Stimulated activated CD8-positive, alpha-beta memory T cell treated with anti-CD3 and anti-CD28 coated beads, Interleukin-7, amount 100 ng/mL, for 1 hour (primary cell): ENCODE measurements around the gene ICE2.
"Not testable (repeated sequence)": the region's sequence is repeated elsewhere in the genome, so short reads cannot be mapped to it uniquely, and the experiment has no call there.

Experiments
- DNase-seq, 2 donors: peaks; one replicate each; pipeline ENCODE4 v3.0.0-alpha.2; 2020; ENCODE audit warnings: low read depth in 2 of 2

Gene ICE2

DNA sequence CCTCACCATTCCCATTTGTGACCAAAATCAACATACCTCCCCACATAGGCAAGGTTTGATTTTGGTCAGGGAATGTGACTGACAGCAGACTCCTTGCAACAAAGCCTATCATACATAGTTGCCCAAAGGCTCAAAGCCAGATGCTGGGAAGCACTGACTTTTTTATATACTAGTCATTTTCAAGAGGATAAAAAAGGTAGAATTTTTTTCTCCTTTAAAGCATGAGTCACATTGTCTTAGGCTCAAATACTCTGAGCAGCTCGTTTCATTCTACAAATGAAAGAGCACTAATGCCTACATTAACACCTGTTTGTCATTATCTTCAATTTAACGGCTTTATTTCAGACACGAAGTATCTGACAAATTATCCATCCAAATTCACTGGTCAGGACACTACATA is 36.2 kb downstream of the ICE2 start:
- DNase-seq = no peak

DNA sequence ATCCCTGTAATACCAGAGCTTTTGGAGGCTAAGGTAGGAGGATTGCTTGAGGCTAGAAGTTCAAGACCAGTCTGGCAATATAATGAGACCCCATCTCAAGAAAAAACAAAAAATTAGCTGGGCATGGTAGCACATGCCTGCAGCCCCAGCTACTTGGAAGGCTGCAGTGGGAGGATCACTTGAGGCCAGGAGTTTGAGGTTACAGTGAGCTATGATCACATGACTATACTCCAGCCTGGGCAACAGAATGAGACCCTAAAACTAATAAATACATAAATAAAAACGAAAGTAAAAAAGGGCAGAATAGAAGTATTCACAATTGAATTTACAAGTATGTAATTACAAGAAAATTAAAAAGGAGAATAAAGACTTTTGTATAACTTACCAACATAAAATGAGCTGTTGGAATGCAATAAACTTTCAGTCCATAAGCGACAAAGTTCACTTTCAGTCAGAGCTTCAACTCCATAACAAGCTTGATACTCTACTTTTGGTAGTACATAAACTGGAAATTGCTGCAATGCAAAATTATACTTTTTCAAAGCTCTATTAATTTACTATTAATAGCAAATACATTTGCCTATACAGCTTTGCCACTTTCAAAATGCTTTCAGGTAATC is 36.8 kb downstream of the ICE2 start:
- no peak for DNase-seq

DNA sequence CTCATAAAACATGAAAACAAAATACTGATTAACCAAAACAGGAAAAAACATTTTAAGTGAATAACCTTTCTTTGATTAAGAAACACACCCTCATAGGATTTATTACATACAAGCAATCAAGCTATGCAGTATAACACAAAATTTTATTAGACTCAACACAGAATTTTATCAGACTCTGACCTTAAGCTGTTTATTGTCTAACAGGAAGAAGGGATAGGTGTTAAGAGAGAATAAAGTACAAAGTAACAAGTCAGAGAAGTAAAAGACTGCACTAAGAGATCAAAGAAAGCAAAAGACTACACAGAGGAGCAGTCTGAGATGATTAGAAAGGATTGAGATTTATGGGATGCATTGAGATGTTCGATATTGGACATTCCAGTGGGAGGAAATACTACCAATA is 37.6 kb downstream of the ICE2 start:
- DNase-seq = no peak

DNA sequence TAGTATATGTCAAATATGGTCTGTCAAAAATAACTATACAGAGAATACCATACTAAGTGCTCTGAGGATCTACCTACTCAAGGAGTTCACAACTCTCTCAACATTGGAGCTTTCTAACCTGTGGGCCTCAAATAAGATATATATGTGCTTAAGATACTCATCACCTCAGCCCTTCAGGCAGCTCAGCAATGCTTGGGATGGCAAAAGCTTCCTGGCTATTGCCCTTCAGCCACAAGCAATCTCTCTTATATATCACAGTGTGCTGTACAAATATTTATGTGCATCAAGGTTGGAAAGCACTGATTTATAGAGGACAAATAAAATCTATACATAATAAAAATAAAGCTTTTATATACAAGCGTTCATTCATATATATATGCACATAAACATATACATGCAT is 40.3 kb downstream of the ICE2 start:
- DNase-seq = no peak

DNA sequence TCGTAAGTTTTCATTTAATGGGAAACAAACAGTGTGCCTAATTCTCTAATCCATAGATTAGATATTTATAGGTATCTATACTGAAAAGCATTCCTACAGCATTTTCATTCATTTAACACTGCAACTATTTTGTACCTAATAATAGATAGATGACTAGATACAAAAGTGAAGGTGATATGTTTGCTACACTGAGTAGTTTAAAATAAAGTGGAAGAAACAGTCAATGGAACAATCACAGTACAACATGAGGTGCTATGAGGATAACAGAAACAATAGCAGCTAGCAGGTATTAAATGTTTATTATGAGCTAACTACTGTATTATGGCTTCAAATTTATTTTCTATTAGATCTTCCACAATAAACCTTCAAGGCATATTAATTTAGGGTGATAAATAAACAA is 50.0 kb downstream of the ICE2 start:
- no peak for DNase-seq

DNA sequence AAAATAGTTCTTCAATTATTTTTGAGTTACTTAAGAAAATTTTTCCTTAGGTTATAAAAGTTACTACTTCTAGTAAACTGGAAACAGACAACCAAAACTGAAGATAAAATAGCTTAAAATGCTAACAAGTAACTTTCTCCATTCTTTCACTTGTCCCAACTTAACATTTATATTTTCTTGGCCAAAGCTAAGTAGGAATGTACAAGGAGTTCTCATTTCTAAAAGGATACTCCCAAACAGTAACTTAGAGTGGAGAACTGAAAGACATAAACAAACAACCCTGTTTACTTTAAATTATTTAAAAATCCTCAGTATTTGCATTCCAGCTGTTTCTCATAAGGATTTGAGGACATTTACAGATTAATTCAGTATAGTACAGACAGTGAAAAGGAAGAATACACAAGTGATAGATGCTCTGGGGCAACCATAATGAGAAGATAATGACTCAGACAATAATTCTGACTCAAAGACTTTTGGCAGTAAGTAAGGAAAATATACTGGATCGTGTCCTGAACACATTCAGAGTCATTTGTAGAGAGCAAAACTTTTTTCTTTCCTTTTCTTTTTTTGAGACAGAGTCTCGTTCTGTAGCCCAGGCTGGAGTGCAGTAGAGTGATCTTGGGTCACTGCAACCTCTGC is 52.0 kb downstream of the ICE2 start:
- DNase-seq = no peak

DNA sequence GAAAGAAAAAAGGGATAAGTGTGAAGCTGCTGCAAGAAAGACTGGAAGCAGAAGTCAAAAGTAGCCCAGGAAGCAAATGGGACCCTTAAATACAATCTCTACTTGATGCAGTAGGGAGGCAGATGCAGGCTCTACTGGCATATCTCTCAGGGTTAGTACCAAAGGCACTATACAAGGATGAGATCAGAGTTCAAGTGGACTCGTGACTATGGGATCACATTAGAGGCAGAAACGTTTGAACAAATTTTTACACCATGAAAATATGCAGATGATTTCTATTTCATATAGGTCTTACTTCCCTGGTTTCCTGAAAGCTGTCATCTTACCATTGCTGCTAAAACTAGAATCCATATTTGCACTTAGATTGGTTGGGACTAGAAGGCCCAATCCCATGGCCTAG is 53.5 kb downstream of the ICE2 start:
- DNase-seq = no peak

DNA sequence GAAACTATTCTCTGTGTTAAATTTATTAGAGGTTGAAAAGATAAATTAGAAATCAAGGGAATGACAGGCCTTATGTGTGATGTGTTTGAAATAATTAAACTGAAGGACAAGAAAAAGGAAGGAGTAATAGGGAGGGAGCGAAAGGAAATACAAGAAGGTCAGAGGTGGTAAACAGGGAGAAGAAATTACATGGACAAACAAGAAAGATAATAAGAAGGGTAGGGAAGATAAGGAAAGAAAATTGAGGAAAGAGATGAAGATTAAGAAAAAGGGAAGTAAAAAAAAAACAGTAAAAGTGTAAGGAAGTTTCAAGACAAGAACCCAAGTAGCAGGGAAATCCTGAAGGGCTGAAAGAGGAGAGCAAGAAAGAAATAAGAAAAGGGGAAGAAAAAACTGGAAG is 54.9 kb downstream of the ICE2 start:
- DNase-seq = no peak

DNA sequence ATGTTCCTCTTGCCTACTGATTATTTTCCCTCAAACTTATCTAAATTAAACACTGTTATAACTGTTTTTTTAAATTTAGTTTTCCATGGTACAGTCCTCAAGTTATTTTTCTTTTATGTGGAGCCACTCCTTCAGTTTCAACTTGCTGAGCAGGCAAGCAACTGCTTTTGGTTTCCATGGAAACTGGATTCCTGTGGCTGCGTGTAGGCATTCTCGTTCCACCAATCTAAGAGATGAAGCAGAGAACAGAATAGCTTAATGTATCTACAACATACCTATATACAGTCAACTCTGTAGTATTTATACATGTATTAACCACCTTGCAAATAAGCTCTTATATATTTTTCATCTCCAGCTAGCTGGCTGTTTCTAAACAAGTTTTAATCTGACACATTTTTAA is 55.4 kb downstream of the ICE2 start:
- no peak for DNase-seq

DNA sequence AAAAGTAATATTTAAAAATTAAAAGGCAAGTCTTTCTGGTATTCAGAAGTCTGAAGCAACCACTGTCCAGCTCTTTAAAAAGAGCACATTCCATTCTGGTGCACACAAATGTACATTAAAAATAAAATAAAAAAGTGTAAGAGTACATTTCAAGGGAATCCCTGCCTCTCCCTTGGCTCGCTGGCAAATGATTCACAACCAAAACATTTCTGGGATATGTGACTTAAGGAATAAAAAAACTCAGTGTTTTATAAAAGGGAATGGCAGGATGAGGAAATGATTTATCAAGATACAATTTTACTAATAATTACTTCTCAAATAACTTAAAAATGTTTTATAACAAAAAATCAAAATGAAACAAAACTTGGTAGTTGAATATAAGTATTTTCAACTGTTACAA is 57.4 kb downstream of the ICE2 start:
- no peak for DNase-seq

DNA sequence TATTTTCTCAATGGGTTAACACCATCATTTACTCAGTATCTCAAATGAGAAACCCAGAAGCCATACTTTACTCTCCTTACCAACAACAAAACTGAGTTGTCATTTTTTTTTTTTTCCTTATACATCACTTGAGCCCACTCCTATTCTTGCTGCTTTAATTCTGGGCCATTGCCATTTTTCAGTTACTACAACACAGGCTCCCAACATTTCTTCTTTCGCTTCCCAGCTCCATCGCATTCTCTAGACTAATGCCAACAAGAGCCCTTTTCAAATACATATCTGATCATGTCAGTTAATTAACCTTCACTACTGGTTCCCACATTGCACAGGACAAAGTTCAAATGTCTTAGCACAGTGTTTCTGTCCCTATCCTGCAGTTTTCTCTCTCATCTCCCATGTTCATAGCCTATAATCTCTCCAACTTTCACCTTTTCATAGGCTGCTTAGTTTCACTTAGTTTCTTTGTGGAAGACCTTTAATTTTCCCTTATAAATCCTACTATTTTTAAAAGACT is 58.7 kb downstream of the ICE2 start:
- DNase-seq = no peak

DNA sequence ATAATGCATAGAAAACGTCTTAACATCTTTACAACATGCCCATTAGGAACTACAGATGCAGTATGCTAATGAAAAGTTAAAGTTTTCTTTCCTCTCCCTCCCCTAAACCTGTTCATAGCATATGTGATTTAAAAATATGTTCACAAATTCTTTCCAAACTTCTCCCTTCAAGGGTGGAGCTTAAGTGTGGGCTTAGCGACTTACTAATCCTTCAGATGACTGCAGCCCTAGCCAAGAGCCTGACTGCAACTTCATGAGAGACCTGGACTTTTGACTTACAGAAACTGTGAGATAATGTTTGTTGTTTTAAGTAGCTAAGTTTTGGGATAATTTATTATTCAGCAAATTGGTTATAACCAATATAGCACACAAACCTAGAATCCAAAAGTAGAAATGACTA is 59.2 kb downstream of the ICE2 start:
- DNase-seq = no peak

DNA sequence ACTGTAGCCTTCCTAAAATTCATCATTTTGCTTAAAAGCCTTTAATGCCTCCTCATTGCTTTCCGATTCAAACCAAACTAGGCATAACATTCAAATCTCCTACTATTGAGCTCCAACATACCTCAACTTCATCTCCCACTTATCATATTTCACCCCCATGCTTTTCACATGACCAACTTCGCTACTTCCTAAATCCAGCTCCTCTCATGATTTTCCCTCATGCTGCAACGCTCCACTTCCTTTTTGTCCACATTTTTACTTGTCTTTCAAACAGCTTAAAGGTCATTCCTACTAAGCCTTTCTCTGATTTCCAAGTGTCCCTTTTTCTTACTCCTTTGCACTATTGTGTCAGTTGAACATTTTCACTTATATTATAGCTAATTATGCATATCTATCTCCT is 60.8 kb downstream of the ICE2 start:
- no peak for DNase-seq

DNA sequence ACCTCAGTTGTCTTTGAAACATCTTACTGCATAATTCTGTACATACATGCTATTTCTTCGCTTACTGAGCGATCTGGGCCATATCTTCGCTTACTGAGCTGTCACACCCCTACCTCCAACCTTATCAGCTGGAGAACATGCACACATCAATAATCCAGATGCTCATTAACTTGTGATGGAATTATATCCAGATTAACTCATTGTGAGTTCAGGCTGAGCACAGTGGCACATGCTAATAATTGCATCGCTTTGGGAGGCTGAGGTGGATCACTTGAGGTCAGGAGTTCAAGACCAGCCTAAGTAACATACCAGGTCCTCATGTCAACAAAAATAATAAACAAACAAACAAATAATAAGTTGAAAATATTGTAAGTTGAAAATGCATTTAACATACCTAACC is 61.8 kb downstream of the ICE2 start:
- no peak for DNase-seq

DNA sequence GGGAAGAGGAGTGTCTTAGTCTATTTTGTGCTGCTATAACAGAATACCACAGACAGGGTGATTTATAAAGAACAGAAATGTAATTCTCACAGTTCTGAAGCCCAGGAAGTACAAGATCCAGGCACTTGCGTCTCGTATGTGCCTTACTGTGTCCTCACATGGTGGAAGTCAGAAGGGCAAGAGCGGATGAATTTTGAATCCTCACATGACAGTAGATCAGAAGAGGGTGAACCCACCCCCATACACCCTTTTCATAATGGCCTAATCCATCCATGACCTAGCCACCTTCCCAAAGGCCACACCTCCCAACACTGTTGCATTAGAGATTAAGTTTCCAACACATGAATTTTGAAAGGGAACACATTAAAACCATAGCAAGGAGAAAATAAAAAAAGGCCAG is 62.5 kb downstream of the ICE2 start:
- DNase-seq = no peak

DNA sequence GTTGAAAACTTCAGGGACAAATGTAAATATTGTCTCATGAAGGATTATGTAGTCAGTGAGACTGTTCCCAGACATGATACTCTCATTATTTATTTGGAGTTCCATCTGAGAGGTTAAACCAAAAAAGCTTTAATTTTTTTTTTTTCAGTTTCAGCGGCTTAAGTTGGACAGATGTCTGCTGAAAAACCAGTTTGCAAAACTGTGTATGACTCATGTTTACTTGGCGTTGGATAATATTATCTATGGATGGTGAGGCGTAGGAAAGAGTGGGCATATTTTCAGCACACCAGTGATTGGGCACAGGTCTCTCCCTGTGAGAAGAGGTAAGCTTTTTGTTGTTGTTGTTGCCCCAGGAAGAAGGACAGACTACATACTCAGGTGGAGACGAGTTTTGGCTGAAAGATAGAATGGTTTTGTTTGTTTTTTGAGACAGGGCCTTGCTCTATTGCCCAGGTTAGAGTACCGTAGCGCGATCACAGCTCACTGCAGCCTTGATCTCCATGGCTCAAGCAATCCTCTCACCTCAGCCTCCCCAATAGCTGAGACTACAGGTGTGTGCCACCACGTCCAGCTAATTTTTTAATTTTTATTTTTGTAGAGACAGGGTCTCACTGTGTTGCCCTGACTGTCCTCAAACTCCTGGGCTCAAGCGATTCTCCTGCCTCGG is 64.8 kb downstream of the ICE2 start:
- no peak for DNase-seq

DNA sequence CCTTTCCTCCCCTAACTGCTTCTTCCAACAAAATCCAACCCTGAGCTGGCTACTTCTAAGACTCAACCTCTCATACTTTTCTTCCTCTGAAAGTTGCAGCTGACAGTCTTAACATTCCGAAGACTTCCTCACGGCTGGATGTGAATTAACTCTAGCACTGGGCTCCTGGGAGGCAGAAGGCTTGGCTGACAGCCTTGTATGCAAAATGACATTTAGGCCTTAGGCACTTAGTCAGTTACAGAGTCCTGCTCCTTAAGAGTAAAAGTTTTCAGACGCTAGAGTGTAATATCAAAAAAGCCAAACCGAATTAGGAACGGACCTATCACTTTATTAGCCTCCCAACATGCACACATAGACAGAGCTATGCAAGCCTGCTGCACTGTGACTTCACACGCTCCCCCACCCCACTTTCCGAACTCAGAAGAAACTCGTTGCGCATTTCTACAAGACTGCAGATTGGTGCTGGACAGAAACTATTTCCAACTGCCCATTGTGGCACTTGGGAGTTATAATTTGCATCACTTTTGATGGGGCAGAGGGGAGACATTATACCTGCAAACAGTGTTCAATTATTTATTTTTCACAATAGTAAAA is 65.6 kb downstream of the ICE2 start:
- no peak for DNase-seq

DNA sequence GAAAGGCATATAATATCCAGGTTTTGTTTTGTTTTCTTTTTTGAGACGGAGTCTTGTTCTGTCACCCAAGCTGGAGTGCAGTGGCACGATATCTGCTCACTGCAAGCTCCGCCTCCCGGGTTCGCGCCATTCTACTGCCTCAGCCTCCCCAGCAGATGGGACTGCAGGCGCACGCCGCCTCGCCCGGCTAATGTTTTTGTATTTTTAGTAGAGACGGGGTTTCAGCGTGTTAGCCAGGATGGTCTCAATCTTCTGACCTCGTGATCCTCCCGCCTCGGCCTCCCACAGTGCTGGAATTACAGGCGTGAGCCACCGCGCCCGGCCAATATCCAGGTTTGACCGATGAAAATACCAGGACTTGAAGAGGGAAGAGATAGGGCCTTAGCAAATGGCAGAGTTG is 66.1 kb downstream of the ICE2 start:
- DNase-seq = not testable (repeated sequence)

DNA sequence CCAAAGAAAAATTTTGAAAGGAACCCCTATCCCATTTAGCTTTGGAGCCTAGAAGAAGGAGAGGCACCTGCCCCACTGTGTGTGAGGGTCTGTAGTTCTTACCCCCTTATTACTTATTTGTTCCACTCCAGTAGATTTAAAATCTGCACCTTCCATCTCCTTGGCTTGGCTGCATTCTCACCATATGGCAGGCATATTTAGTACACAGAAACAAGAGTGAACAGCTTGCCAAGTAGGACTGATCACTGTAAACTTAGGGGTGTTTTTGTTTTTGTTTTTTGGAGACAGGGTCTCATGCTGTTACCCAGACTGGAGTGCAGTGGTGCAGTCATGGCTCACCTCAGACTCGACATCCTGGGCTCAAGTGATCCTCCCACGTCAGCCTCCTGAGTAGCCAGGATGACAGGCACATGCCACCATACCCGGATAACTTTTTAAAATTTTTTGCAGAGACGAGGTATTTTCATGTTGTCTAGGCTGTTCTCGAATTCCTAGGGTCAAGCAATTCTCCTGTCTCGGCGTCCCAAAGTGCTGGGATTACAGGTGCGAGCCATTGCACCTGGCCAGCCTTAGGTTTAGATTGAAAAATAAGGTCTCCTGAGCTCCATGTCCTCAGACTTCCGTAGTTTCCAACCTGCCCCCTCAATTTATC is 67.0 kb downstream of the ICE2 start:
- no peak for DNase-seq

DNA sequence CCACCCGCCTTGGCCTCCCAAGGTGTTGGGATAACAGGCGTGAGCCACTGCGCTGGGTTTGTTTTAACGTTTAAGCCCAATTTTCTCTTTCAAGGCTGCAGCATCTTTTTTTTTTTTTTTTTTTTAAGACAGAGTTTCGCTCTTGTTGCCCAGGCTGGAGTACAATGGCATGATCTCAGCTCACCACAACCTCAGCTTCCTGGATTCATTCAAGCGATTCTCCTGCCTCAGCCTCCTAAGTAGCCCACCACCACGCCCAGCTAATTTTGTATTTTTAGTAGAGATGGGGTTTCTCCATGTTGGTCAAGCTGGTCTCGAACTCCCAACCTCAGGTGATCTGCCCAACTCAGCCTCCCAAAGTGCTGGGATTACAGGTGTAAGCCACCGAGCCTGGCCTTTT is 68.6 kb downstream of the ICE2 start:
- not testable (repeated sequence) for DNase-seq

DNA sequence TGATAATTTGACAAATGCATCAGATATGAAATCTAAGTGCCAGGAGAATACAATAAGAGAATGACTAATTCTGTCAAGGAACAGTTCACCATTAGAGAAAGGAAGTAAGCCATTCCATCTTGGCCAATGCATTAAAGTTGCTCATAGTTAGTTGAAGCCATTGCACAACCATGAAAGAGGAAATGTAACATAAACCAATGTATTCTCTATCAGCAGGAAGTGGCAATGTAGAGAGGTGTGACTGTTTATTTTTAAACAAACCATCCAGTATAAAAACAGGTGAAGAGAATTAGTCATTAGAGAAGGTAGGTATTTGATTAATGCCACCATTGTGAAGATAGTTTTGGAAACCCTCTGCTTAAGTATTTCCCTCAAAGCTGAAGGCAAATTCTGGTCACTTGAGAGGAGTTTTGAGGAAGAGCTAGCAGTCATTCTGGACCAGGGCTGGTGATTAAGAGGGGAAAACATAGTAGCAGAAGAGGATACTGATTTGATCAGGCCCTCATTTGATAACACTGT is 70.4 kb downstream of the ICE2 start:
- DNase-seq = no peak

DNA sequence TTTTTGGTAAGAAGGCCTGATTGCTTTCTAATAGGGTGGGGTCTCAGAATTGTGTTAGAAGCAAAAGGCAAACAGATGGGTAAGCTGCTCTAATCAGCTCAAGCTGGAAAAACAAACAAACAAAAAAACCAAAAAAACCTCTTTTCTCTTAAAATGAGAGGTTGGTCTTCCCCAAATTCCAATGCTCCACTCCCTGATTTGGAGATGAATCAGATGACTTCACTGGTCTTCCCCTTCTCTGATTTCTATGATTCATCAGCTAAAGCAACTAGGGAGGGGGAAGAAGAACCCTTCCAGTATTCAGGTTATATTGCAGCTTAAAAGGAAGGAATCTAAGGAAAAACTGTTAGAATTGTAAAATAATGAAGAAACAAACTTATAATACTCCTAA is 71.5 kb downstream of the ICE2 start:
- DNase-seq = no peak
